Right atrium auricular region (tissue), 2 donors: Measurements from ENCODE around the gene DENND1B. TPM values are rescaled to one million over a fixed set of nuclear protein-coding genes. Genes with fewer than 3 reads are reported as not detected.
A peak's percentile ranks its signal among the peaks of the same experiment; 100 is the strongest.
"Not testable (repeated sequence)": the region's sequence is repeated elsewhere in the genome, so short reads cannot be mapped to it uniquely, and the experiment has no call there.

ENCODE experiments used
- DNase-seq: peaks from one replicate; pipeline ENCODE4 v3.0.0-alpha.2; 2019; ENCODE audit warnings: low spot score
- H3K27ac ChIP-seq, 2 donors: fragments of 200-600 bp; sonication (generic); 1 replicate in 1 of 2; 2 replicates in 1 of 2; pipeline ENCODE4 v1.5.1; 2016 to 2019
- H3K27me3 ChIP-seq, 2 donors: fragments of 200-600 bp; sonication (generic); one replicate each; pipeline versions ENCODE4 v1.5.1 to v1.6.0; 2017 to 2019
- H3K36me3 ChIP-seq: fragments of 200-600 bp; sonication (generic); one replicate; pipeline ENCODE4 v1.5.1; 2016
- H3K4me1 ChIP-seq, 2 donors: fragments of 200-600 bp; sonication (generic); one replicate each; pipeline versions ENCODE4 v1.5.1 to v1.6.0; 2017 to 2019
- H3K4me3 ChIP-seq, 2 donors: fragments of 200-600 bp; sonication (generic); 1 replicate in 1 of 2; 2 replicates in 1 of 2; pipeline ENCODE4 v1.5.1; 2017 to 2019; ENCODE audit warnings: mild to moderate bottlenecking in 1 of 2, moderate library complexity in 1 of 2
- H3K9me3 ChIP-seq, 2 donors: fragments of 200-600 bp; sonication (generic); one replicate each; pipeline ENCODE4 v1.5.1; 2019
- CTCF ChIP-seq, 2 donors: fragments of 200-600 bp; sonication (generic); IDR thresholded peaks; one replicate each; pipeline ENCODE4 v1.5.1; 2019; ENCODE audit warnings: antibody characterized with exemption in 2 of 2
- total RNA-seq, 2 donors: library from RNA; depleted of rRNA; stranded (reverse); fragments of >200 nt; gene quantifications; one replicate each; pipeline ENCODE4 v1.1.0, GENCODE V29; 2016

Gene DENND1B
- total RNA-seq, 2 donors from 2014 or later, result 11.8 to 16.0 TPM

- Histone ChIP-seq H3K27me3 (no peaks in the 10 kb centered on the region), H3K4me3 (no peak overlapping the region), H3K4me1 (peaks cover 0 to 5% of the 10 kb centered on the region in 2 donors), H3K9me3 (no peaks in the 10 kb centered on the region), H3K27ac (no peak overlapping the region), H3K36me3 (no peaks in the 10 kb centered on the region)
- no peak for DNase-seq
- TF ChIP-seq CTCF (IDR thresholded peaks at IDR 0.05), result peak; percentile 29 to 65
These were observed 254.1 kb downstream of the DENND1B start for GRCh38 chr1:197521118-197521739.

- no peaks in the 10 kb centered on the region for H3K27me3 ChIP-seq
- peak in 1 of 2 donors; percentile 50 for TF ChIP-seq CTCF (IDR thresholded peaks at IDR 0.05)
- no peaks in the 10 kb centered on the region for H3K9me3 ChIP-seq
- no peak overlapping the region for H3K27ac ChIP-seq
- H3K4me3 ChIP-seq, result no peak overlapping the region
- H3K36me3 ChIP-seq, result no peaks in the 10 kb centered on the region
- peaks cover 0 to 5% of the 10 kb centered on the region in 2 donors for H3K4me1 ChIP-seq
- no peak for DNase-seq
These were observed 255.4 kb downstream of the DENND1B start for GRCh38 chr1:197519741-197520334.

- TF ChIP-seq CTCF (IDR thresholded peaks at IDR 0.05), result no peak
- no peak overlapping the region for H3K4me3 ChIP-seq
- peaks cover 0 to 5% of the 10 kb centered on the region in 2 donors for H3K4me1 ChIP-seq
- no peaks in the 10 kb centered on the region for H3K27me3 ChIP-seq
- no peak overlapping the region for H3K27ac ChIP-seq
- no peak for DNase-seq
- H3K36me3 ChIP-seq, result no peaks in the 10 kb centered on the region
- H3K9me3 ChIP-seq, result no peaks in the 10 kb centered on the region
These were observed 259.9 kb downstream of the DENND1B start for GRCh38 chr1:197515421-197515820.

GRCh38 chr1:197510691-197511378, 264.4 kb downstream of the DENND1B start:
- Histone ChIP-seq H3K27ac (no peak overlapping the region), H3K27me3 (no peaks in the 10 kb centered on the region), H3K36me3 (no peaks in the 10 kb centered on the region), H3K4me1 (no peaks in the 10 kb centered on the region), H3K4me3 (no peak overlapping the region), H3K9me3 (no peaks in the 10 kb centered on the region)
- TF ChIP-seq CTCF (IDR thresholded peaks at IDR 0.05), result no peak
- DNase-seq, result no peak

- no peaks in the 10 kb centered on the region for H3K9me3 ChIP-seq
- no peak overlapping the region for H3K27ac ChIP-seq
- DNase-seq, result no peak
- H3K4me1 ChIP-seq, result no peaks in the 10 kb centered on the region
- H3K4me3 ChIP-seq, result no peak overlapping the region
- H3K27me3 ChIP-seq, result no peaks in the 10 kb centered on the region
- no peaks in the 10 kb centered on the region for H3K36me3 ChIP-seq
- no peak for TF ChIP-seq CTCF (IDR thresholded peaks at IDR 0.05)
These were observed 278.6 kb downstream of the DENND1B start for GRCh38 chr1:197496722-197497121.

GRCh38 chr1:197491505-197491904, 283.8 kb downstream of the DENND1B start:
- H3K4me1 ChIP-seq, DNase-seq, H3K9me3 ChIP-seq, H3K27me3 ChIP-seq, H3K36me3 ChIP-seq, H3K4me3 ChIP-seq, H3K27ac ChIP-seq: not testable (repeated sequence)
